ENCODE results near the gene ROR1. TPM values are rescaled to one million over a fixed set of nuclear protein-coding genes. Genes with fewer than 3 reads are reported as not detected.

Gene ROR1
- total RNA-seq, 4 donors from 2014 or later: 2.6 to 37.6 (median 11.5) TPM

- H3K36me3 ChIP-seq: no peaks in the 10 kb centered on the region
- H3K27ac ChIP-seq: no peak overlapping the region
- intact Hi-C loops (cut with DNase I; ENCODE audit: low total_unique reads): no loop called here
- no peaks in the 10 kb centered on the region for H3K27me3 ChIP-seq
- DNase-seq: no peak
- H3K4me1 ChIP-seq: no peaks in the 10 kb centered on the region
- no peaks in the 10 kb centered on the region for H3K9me3 ChIP-seq
- H3K4me3 ChIP-seq: no peak overlapping the region
- TF ChIP-seq POLR2A (IDR thresholded peaks at IDR 0.05): no peak
- TF ChIP-seq, protein P1, sequence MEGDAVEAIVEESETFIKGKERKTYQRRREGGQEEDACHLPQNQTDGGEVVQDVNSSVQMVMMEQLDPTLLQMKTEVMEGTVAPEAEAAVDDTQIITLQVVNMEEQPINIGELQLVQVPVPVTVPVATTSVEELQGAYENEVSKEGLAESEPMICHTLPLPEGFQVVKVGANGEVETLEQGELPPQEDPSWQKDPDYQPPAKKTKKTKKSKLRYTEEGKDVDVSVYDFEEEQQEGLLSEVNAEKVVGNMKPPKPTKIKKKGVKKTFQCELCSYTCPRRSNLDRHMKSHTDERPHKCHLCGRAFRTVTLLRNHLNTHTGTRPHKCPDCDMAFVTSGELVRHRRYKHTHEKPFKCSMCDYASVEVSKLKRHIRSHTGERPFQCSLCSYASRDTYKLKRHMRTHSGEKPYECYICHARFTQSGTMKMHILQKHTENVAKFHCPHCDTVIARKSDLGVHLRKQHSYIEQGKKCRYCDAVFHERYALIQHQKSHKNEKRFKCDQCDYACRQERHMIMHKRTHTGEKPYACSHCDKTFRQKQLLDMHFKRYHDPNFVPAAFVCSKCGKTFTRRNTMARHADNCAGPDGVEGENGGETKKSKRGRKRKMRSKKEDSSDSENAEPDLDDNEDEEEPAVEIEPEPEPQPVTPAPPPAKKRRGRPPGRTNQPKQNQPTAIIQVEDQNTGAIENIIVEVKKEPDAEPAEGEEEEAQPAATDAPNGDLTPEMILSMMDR (IDR thresholded peaks at IDR 0.05): no peak
Measured at GRCh38 chr1:64005801-64006200, 232.0 kb downstream of the ROR1 start.

GRCh38 chr1:64006276-64007051 lies 232.6 kb downstream of the ROR1 start:
- Histone ChIP-seq H3K27ac (no peak overlapping the region), H3K9me3 (no peaks in the 10 kb centered on the region), H3K4me1 (no peaks in the 10 kb centered on the region), H3K4me3 (no peak overlapping the region), H3K27me3 (no peaks in the 10 kb centered on the region), H3K36me3 (no peaks in the 10 kb centered on the region)
- intact Hi-C loops (cut with DNase I; ENCODE audit: low total_unique reads): no loop called here
- DNase-seq: no peak
- TF ChIP-seq POLR2A (IDR thresholded peaks at IDR 0.05): no peak
- TF ChIP-seq, protein P1 (IDR thresholded peaks at IDR 0.05): no peak

DNA sequence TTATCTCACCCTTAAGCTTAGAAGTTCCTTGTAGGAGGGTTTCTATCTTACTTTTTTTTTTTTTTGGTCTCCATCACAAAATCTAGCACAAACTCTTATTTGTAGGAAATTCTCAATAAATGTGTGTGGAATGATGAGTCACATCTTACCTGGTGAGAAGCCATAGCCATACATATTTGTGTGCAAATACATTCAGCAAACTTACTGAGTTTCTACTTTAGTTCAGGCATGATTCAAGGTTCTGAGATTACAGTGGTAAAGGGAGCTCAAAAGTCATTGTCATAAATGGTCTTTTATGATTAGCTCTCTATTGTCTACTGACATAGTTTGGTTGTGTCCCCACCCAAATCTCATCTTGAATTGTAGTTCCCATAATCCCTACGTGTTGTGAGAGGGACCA lies 236.5 kb downstream of the ROR1 start:
- TF ChIP-seq POLR2A (IDR thresholded peaks at IDR 0.05): no peak
- TF ChIP-seq, protein P1 (IDR thresholded peaks at IDR 0.05): no peak
- intact Hi-C loops (cut with DNase I; ENCODE audit: low total_unique reads): no loop called here
- H3K27ac ChIP-seq: no peak overlapping the region
- DNase-seq: no peak
- H3K27me3 ChIP-seq: no peaks in the 10 kb centered on the region
- no peaks in the 10 kb centered on the region for H3K9me3 ChIP-seq
- H3K4me3 ChIP-seq: no peak overlapping the region
- H3K4me1 ChIP-seq: no peaks in the 10 kb centered on the region
- no peaks in the 10 kb centered on the region for H3K36me3 ChIP-seq

GRCh38 chr1:64013395-64013794 lies 239.6 kb downstream of the ROR1 start:
- TF ChIP-seq, protein P1 (IDR thresholded peaks at IDR 0.05): no peak
- TF ChIP-seq POLR2A (IDR thresholded peaks at IDR 0.05): no peak
- DNase-seq: no peak
- no peak overlapping the region for H3K27ac ChIP-seq
- intact Hi-C loops (cut with DNase I; ENCODE audit: low total_unique reads): no loop called here
- no peaks in the 10 kb centered on the region for H3K4me1 ChIP-seq
- H3K4me3 ChIP-seq: no peak overlapping the region
- no peaks in the 10 kb centered on the region for H3K36me3 ChIP-seq
- no peaks in the 10 kb centered on the region for H3K27me3 ChIP-seq
- no peaks in the 10 kb centered on the region for H3K9me3 ChIP-seq

- TF ChIP-seq POLR2A (IDR thresholded peaks at IDR 0.05): no peak
- TF ChIP-seq, protein P1 (IDR thresholded peaks at IDR 0.05): no peak
- Histone ChIP-seq H3K4me3 (no peak overlapping the region), H3K27ac (peak overlapping the region; percentile 24 to 43), H3K36me3 (no peaks in the 10 kb centered on the region), H3K9me3 (no peaks in the 10 kb centered on the region), H3K4me1 (no peaks in the 10 kb centered on the region), H3K27me3 (no peaks in the 10 kb centered on the region)
- peak in 1 of 2 donors; percentile 36 for DNase-seq
- intact Hi-C loops (cut with DNase I; ENCODE audit: low total_unique reads): no loop called here
Measured at GRCh38 chr1:64019818-64020217, 246.0 kb downstream of the ROR1 start.

Measured in uterus (tissue), 4 donors.